Fibroblast of lung (primary cell): ENCODE data around the gene SRD5A1. TPM values are rescaled to one million over a fixed set of nuclear protein-coding genes. Genes with fewer than 3 reads are reported as not detected.

ENCODE experiments used
- DNase-seq, 2 donors: peaks; one replicate each; pipeline versions ENCODE4 v3.0.0 to v3.0.0-alpha.2; 2010; ENCODE audit warnings: low read depth in 2 of 2
- H2AFZ ChIP-seq: 2 replicates; pipeline ENCODE4 v1.5.1; 2012; ENCODE audit warnings: low read length, control low read depth, inconsistent platforms
- H3K27ac ChIP-seq: 2 replicates; pipeline ENCODE4 v1.5.1; 2011; ENCODE audit warnings: low read length, control low read depth; ENCODE audit not compliant: insufficient read depth
- H3K27me3 ChIP-seq: 2 replicates; pipeline ENCODE4 v1.5.1; 2011; ENCODE audit warnings: mild to moderate bottlenecking, low read length; ENCODE audit not compliant: control insufficient read depth, insufficient read depth
- H3K36me3 ChIP-seq: 2 replicates; pipeline ENCODE4 v1.5.1; 2011; ENCODE audit warnings: low read length; ENCODE audit not compliant: control insufficient read depth, insufficient read depth
- H3K4me1 ChIP-seq: 2 replicates; pipeline ENCODE4 v1.5.1; 2011; ENCODE audit warnings: low read length; ENCODE audit not compliant: control insufficient read depth, insufficient read depth; ENCODE audit errors: extremely low read depth
- H3K4me2 ChIP-seq: 2 replicates; pipeline ENCODE4 v1.5.1; 2011; ENCODE audit warnings: low read length, control low read depth; ENCODE audit not compliant: insufficient read depth; ENCODE audit errors: extremely low read depth
- H3K4me3 ChIP-seq, 4 experiments: fragments of 200-600 bp in 1 of 4; sonication (generic) in 1 of 4; replicated peaks in 1 of 4; 2 replicates each; pipeline ENCODE4 v1.5.1; 2011 to 2016; ENCODE audit warnings: low read length in 4 of 4, low read depth in 3 of 4, mild to moderate bottlenecking in 3 of 4, control low read depth in 2 of 4, inconsistent platforms in 1 of 4, mixed read lengths in 1 of 4; ENCODE audit not compliant: insufficient read depth in 1 of 4; ENCODE audit errors: control extremely low read depth in 1 of 4
- H3K79me2 ChIP-seq: 2 replicates; pipeline ENCODE4 v1.5.1; 2012; ENCODE audit warnings: mild to moderate bottlenecking, low read length, inconsistent platforms; ENCODE audit not compliant: control insufficient read depth, insufficient read depth
- H3K9ac ChIP-seq: 2 replicates; pipeline ENCODE4 v1.5.1; 2011; ENCODE audit warnings: mild to moderate bottlenecking, low read length, control low read depth; ENCODE audit not compliant: insufficient read depth
- H3K9me3 ChIP-seq: 2 replicates; pipeline ENCODE4 v1.5.1; 2012; ENCODE audit warnings: low read depth, low read length; ENCODE audit not compliant: control insufficient read depth, insufficient read depth
- H4K20me1 ChIP-seq: 2 replicates; pipeline ENCODE4 v1.5.1; 2011; ENCODE audit warnings: low read length; ENCODE audit not compliant: control insufficient read depth, insufficient read depth; ENCODE audit errors: extremely low read depth
- EZH2 ChIP-seq: IDR thresholded peaks from 2 replicates; pipeline ENCODE4 v1.5.1; 2012; ENCODE audit warnings: low read length, control low read depth, mild to moderate bottlenecking; ENCODE audit errors: missing control alignments
- polyA plus RNA-seq, 2 donors: library from polyadenylated mRNA; depleted of rRNA in 1 of 2; stranded (reverse) in 1 of 2; unstranded in 1 of 2; fragments of >200 nt; gene quantifications; 2 replicates each; pipeline ENCODE4 v1.2.1, GENCODE V29; 2011 to 2012; ENCODE audit warnings: missing spikeins in 1 of 2
- total RNA-seq: library from RNA; depleted of rRNA; stranded (reverse); fragments of >200 nt; gene quantifications from 2 replicates; pipeline ENCODE4 v1.2.1, GENCODE V29; 2014
- TF ChIP-seq, protein P1 (sequence below), 2 donors: IDR thresholded peaks in 1 of 2; conservative IDR thresholded peaks in 1 of 2; 1 replicate in 1 of 2; 2 replicates in 1 of 2; pipeline ENCODE4 v1.5.1; 2011 to 2012; ENCODE audit warnings: low read length in 2 of 2, control low read depth in 1 of 2, inconsistent platforms in 1 of 2, low read depth in 1 of 2, mild to moderate bottlenecking in 1 of 2

SRD5A1 gene
- total and polyA plus RNA-seq, 2 donors (not counting 1 experiment from before 2014, with no cell fraction given), result 12.1 to 20.6 TPM

DNA sequence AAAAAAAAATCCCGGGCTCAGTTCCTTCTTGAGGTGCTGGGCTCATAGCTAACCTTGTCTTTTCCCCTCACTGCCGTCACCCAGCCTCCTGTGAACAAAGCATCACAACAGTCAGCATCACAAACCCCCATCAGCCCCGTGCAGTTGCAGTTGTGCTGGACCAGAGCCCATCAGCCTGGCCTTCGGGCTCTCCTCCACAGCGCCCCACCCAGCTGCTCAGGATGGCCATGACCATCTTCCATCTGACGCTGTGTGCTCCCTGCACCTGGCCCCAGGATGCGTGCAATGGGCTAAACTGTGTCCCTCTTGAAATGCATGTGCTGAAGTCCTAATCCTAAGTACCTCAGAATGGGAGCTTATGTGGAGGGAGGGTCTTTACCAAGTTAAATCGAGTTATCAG lies 48.5 kb upstream of the SRD5A1 start:
- no peaks in the 10 kb centered on the region for H3K79me2 ChIP-seq
- TF ChIP-seq EZH2, result no peak
- TF ChIP-seq, protein P1, sequence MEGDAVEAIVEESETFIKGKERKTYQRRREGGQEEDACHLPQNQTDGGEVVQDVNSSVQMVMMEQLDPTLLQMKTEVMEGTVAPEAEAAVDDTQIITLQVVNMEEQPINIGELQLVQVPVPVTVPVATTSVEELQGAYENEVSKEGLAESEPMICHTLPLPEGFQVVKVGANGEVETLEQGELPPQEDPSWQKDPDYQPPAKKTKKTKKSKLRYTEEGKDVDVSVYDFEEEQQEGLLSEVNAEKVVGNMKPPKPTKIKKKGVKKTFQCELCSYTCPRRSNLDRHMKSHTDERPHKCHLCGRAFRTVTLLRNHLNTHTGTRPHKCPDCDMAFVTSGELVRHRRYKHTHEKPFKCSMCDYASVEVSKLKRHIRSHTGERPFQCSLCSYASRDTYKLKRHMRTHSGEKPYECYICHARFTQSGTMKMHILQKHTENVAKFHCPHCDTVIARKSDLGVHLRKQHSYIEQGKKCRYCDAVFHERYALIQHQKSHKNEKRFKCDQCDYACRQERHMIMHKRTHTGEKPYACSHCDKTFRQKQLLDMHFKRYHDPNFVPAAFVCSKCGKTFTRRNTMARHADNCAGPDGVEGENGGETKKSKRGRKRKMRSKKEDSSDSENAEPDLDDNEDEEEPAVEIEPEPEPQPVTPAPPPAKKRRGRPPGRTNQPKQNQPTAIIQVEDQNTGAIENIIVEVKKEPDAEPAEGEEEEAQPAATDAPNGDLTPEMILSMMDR (conservative IDR thresholded peaks at IDR 0.05 in 1 of 2, IDR thresholded peaks at IDR 0.05 in 1 of 2; ENCODE audit: low read depth in 1 of 2, low read length in 2 of 2), result no peak
- no peaks in the 10 kb centered on the region for H3K36me3 ChIP-seq
- H3K4me3 ChIP-seq, result no peak overlapping the region
- no peak overlapping the region for H3K27ac ChIP-seq
- no peaks in the 10 kb centered on the region for H4K20me1 ChIP-seq
- DNase-seq, result no peak
- H3K9me3 ChIP-seq, result no peaks in the 10 kb centered on the region
- H3K4me1 ChIP-seq, result no peaks in the 10 kb centered on the region
- H3K9ac ChIP-seq, result no peak overlapping the region
- no peak overlapping the region for H3K4me2 ChIP-seq
- H3K27me3 ChIP-seq, result peaks cover 26% of the 10 kb centered on the region
- no peak overlapping the region for H2AFZ ChIP-seq

DNA sequence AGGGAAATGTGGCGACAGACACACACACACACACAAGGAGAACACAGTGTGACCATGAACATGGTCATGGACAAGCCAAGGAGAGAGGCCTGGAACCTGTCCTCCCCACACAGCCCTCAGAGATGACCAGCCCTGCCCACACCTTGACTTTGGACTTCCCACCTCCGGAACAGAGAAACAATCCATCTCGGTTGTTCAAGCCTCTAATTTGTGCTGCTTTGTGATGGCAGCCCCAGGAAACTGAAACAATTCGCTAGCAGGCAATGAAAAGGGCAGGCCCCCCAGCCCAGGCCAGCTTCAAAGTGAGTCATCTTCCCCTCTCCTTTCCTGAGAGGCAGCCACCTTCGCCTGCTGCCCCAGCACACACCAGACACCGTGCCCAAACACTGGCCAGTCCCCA lies 48.1 kb upstream of the SRD5A1 start:
- H3K4me1 ChIP-seq, result no peaks in the 10 kb centered on the region
- TF ChIP-seq EZH2, result no peak
- TF ChIP-seq, protein P1 (conservative IDR thresholded peaks at IDR 0.05 in 1 of 2, IDR thresholded peaks at IDR 0.05 in 1 of 2; ENCODE audit: low read depth in 1 of 2, low read length in 2 of 2), result no peak
- DNase-seq, result no peak
- no peak overlapping the region for H3K4me3 ChIP-seq
- H3K27ac ChIP-seq, result no peak overlapping the region
- no peaks in the 10 kb centered on the region for H3K79me2 ChIP-seq
- no peaks in the 10 kb centered on the region for H3K9me3 ChIP-seq
- peaks cover 26% of the 10 kb centered on the region for H3K27me3 ChIP-seq
- no peaks in the 10 kb centered on the region for H4K20me1 ChIP-seq
- H3K9ac ChIP-seq, result no peak overlapping the region
- H3K36me3 ChIP-seq, result no peaks in the 10 kb centered on the region
- H3K4me2 ChIP-seq, result no peak overlapping the region
- no peak overlapping the region for H2AFZ ChIP-seq

DNA sequence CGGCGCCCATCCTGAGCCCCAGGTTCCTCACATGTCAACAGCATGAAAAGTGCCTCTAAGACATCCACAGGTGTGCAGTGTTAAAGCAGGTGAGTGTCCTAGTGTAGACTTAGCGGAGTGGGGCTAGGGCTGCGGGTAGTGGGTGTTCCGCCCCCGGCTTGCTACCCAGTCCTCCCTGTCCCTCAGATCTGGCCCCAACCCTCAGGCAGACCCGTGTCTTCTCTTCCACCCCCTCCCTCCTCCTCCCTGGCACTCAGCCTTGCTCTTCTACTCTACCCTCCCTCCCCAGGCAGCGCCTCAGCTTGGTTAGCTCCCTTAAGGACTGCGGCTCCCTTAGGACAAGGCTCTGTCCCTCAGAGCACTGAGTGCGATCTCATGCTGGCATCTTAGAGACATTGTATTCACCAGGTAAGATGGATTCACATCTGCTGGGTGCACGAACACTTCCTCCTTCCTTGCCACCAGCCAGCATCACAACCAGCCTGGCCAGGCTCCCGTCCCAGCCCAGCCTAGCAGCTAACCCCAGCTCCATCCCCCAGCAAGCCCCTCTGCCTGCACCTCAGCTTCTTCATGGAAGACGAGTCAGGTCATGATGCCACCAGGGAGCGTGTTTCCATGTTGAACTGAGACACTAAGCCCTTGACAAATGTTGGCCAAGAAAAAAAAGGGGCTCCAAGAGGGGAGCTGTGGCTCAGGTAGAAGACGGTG lies 47.1 kb upstream of the SRD5A1 start:
- Histone ChIP-seq H4K20me1 (no peaks in the 10 kb centered on the region), H3K36me3 (no peaks in the 10 kb centered on the region), H3K4me1 (no peaks in the 10 kb centered on the region), H3K27ac (no peak overlapping the region), H3K4me2 (no peak overlapping the region), H3K9me3 (no peaks in the 10 kb centered on the region), H2AFZ (no peak overlapping the region), H3K79me2 (no peaks in the 10 kb centered on the region), H3K27me3 (peaks cover 26% of the 10 kb centered on the region), H3K9ac (no peak overlapping the region), H3K4me3 (no peak overlapping the region)
- TF ChIP-seq EZH2, result no peak
- TF ChIP-seq, protein P1 (conservative IDR thresholded peaks at IDR 0.05 in 1 of 2, IDR thresholded peaks at IDR 0.05 in 1 of 2; ENCODE audit: low read depth in 1 of 2, low read length in 2 of 2), result no peak
- no peak for DNase-seq
